OCI-M1 (cell line): ENCODE data around the gene TTLL3.
A peak's percentile ranks its signal among the peaks of the same experiment; 100 is the strongest.
"Not testable (repeated sequence)": the region's sequence is repeated elsewhere in the genome, so short reads cannot be mapped to it uniquely, and the experiment has no call there.

Source experiments
- DNase-seq: peaks from one replicate; lab custom pipeline; 2025; lab: John Stamatoyannopoulos, UW

The TTLL3 gene

GRCh38 chr3:9809615-9810432, at the start of gene TTLL3:
TSS of gene TTLL3 (plus strand) at chr3:9810262. CDS start at chr3:9810662, 400 bp downstream.
- DNase-seq = peak; percentile 84

- DNase-seq = no peak
Observed at GRCh38 chr3:9760779-9761505, 49.1 kb upstream of the TTLL3 start.

GRCh38 chr3:9761919-9762318, 48.1 kb upstream of the TTLL3 start:
- no peak for DNase-seq

GRCh38 chr3:9762871-9763270, 47.2 kb upstream of the TTLL3 start:
- DNase-seq = no peak

- DNase-seq = peak; percentile 20
Observed at GRCh38 chr3:9765865-9766264, 44.2 kb upstream of the TTLL3 start.

- DNase-seq = no peak
Observed at GRCh38 chr3:9767418-9767817, 42.6 kb upstream of the TTLL3 start.

GRCh38 chr3:9768141-9768775, 41.8 kb upstream of the TTLL3 start:
- no peak for DNase-seq

GRCh38 chr3:9769012-9769411, 41.0 kb upstream of the TTLL3 start:
- DNase-seq = no peak

GRCh38 chr3:9769426-9770275, 40.4 kb upstream of the TTLL3 start, which contains the start of gene CAMK1:
TSS of gene CAMK1 (minus strand) at chr3:9769947. CDS start at chr3:9767749, 2,198 bp downstream.
- no peak for DNase-seq

- DNase-seq = no peak
Observed at GRCh38 chr3:9770276-9770812, 39.7 kb upstream of the TTLL3 start.

GRCh38 chr3:9771007-9771406, 39.1 kb upstream of the TTLL3 start:
- not testable (repeated sequence) for DNase-seq

GRCh38 chr3:9776896-9777693, 33.0 kb upstream of the TTLL3 start:
- DNase-seq = no peak

- DNase-seq = no peak
Observed at GRCh38 chr3:9777694-9778021, 32.4 kb upstream of the TTLL3 start.

GRCh38 chr3:9778143-9779074, 31.7 kb upstream of the TTLL3 start:
- peak; percentile 48 for DNase-seq

GRCh38 chr3:9779075-9779593, 30.9 kb upstream of the TTLL3 start:
- DNase-seq = peak; percentile 44

- peak; percentile 98 for DNase-seq
Observed at GRCh38 chr3:9779721-9780457, 30.2 kb upstream of the TTLL3 start.

GRCh38 chr3:9780458-9780812, 29.6 kb upstream of the TTLL3 start:
- peak; percentile 61 for DNase-seq

- DNase-seq = no peak
Observed at GRCh38 chr3:9780910-9781309, 29.2 kb upstream of the TTLL3 start.

GRCh38 chr3:9781551-9781950, 28.5 kb upstream of the TTLL3 start:
- no peak for DNase-seq
